Endothelial cell of umbilical vein (primary cell): ENCODE data around the gene PGAP1. TPM values are rescaled to one million over a fixed set of nuclear protein-coding genes. Genes with fewer than 3 reads are reported as not detected.

Source experiments
- BruUV-seq: library from RNA; stranded (reverse); fragments of 400-500 nt; replicated peaks from 2 replicates; lab custom pipeline; 2021; lab: Mats Ljungman, UMichigan
- CTCF ChIA-PET: fragments of 300-600, 350-600 bp; sonication (Branson Sonifier 250); formaldehyde crosslinking; loops from one replicate; lab custom pipeline; 2021; ENCODE audit warnings: antibody characterized with exemption, inconsistent platforms; lab: Charles Lee
- POLR2A ChIA-PET: fragments of 300-600, 350-600 bp; sonication (Branson Sonifier 250); formaldehyde crosslinking; loops from one replicate; lab custom pipeline; 2021; ENCODE audit warnings: antibody characterized with exemption, inconsistent platforms; lab: Charles Lee
- DNase-seq: peaks from one replicate; pipeline ENCODE4 v3.0.0-alpha.2; 2011; ENCODE audit warnings: low read depth, low spot score
- FAIRE-seq: peaks from 2 replicates; lab custom pipeline; 2011; peaks lifted over from hg19 to GRCh38; lab: Jason Lieb, UNC
- H2AFZ ChIP-seq: 2 replicates; pipeline ENCODE4 v1.6.0; 2012; ENCODE audit warnings: low read depth, low read length, control low read depth, inconsistent platforms
- H3K27ac ChIP-seq: 2 replicates; pipeline ENCODE4 v1.5.1; 2011; ENCODE audit warnings: low read depth, mild to moderate bottlenecking, control low read depth, low read length, moderate library complexity; ENCODE audit not compliant: insufficient read depth
- H3K27me3 ChIP-seq, 2 experiments: 2 replicates each; pipeline versions ENCODE4 v1.6.0 to v1.6.1; 2011; ENCODE audit warnings: low read length in 2 of 2, mixed read lengths in 1 of 2; ENCODE audit not compliant: control insufficient read depth in 2 of 2, insufficient read depth in 2 of 2
- H3K36me3 ChIP-seq, 2 experiments: 2 replicates in 1 of 2; 3 replicates in 1 of 2; pipeline ENCODE4 v1.5.1; 2011; ENCODE audit warnings: low read length in 2 of 2, mild to moderate bottlenecking in 1 of 2, moderate library complexity in 1 of 2; ENCODE audit not compliant: control insufficient read depth in 2 of 2, insufficient read depth in 2 of 2; ENCODE audit errors: extremely low read depth in 1 of 2
- H3K4me1 ChIP-seq: 3 replicates; pipeline ENCODE4 v1.5.1; 2011; ENCODE audit warnings: mild to moderate bottlenecking, low read length; ENCODE audit not compliant: control insufficient read depth, insufficient read depth; ENCODE audit errors: extremely low read depth
- H3K4me2 ChIP-seq: 2 replicates; pipeline ENCODE4 v1.6.1; 2011; ENCODE audit warnings: low read length, control low read depth, mixed read lengths; ENCODE audit not compliant: insufficient read depth
- H3K4me3 ChIP-seq, 3 experiments: fragments of 200-600 bp in 1 of 3; sonication (generic), shearing (Covaris generic) in 1 of 3; replicated peaks in 1 of 3; 2 replicates each; pipeline ENCODE4 v1.5.1; 2011 to 2016; ENCODE audit warnings: control low read depth in 3 of 3, low read length in 3 of 3, mild to moderate bottlenecking in 2 of 3, inconsistent platforms in 1 of 3, low read depth in 1 of 3, moderate library complexity in 1 of 3; ENCODE audit not compliant: insufficient read depth in 1 of 3
- H3K79me2 ChIP-seq: 2 replicates; pipeline ENCODE4 v1.6.0; 2012; ENCODE audit warnings: low read length, inconsistent platforms; ENCODE audit not compliant: control insufficient read depth, insufficient read depth
- H3K9ac ChIP-seq: replicated peaks from 2 replicates; pipeline ENCODE3; 2011; ENCODE audit warnings: low read length, control low read depth; ENCODE audit not compliant: insufficient read depth; ENCODE audit errors: extremely low read depth
- H3K9me1 ChIP-seq: replicated peaks from 3 replicates; pipeline ENCODE4 v1.6.0; 2011; ENCODE audit warnings: mild to moderate bottlenecking, low read length; ENCODE audit not compliant: control insufficient read depth, insufficient read depth; ENCODE audit errors: extremely low read depth
- H3K9me3 ChIP-seq: replicated peaks from 2 replicates; pipeline ENCODE4 v1.5.1; 2012; ENCODE audit warnings: low read length, inconsistent platforms; ENCODE audit not compliant: control insufficient read depth, insufficient read depth
- H4K20me1 ChIP-seq: replicated peaks from 2 replicates; pipeline ENCODE3; 2011; ENCODE audit warnings: mild to moderate bottlenecking, low read length; ENCODE audit not compliant: control insufficient read depth, insufficient read depth; ENCODE audit errors: extremely low read depth
- EZH2 ChIP-seq: IDR thresholded peaks from 2 replicates; pipeline ENCODE4 v1.6.1; 2012; ENCODE audit warnings: borderline replicate concordance, low read depth, mild to moderate bottlenecking, moderate library complexity, low read length, inconsistent platforms; ENCODE audit not compliant: severe bottlenecking
- GATA2 ChIP-seq: IDR thresholded peaks from 2 replicates; pipeline ENCODE4 v1.7.0; 2011; ENCODE audit warnings: low read depth, mild to moderate bottlenecking, moderate library complexity, mixed read lengths, low read length; ENCODE audit not compliant: insufficient read length, insufficient read depth
- POLR2A ChIP-seq: IDR thresholded peaks from 2 replicates; pipeline ENCODE4 v1.6.1; 2012; ENCODE audit warnings: low read depth, mild to moderate bottlenecking, control low read depth, low read length
- dilution Hi-C: fragments of 300-500 bp; cut with MboI; formaldehyde crosslinking; loops from one replicate; pipeline ENCODE4 v1.15.0; 2019; ENCODE audit warnings: low sequenced_read_pairs; ENCODE audit not compliant: extremely low pct_ligation_motif_present
- intact Hi-C: fragments of 100-400 bp; cut with micrococcal nuclease; formaldehyde crosslinking; loops from one replicate; pipeline ENCODE4 v1.10.0; 2022
- polyA plus RNA-seq, 4 experiments: library from polyadenylated mRNA; depleted of rRNA in 3 of 4; stranded (reverse) in 3 of 4; unstranded in 1 of 4; fragments of >200 nt; gene quantifications; 2 replicates each; pipeline versions ENCODE4 v1.2.1 to v1.2.3, GENCODE V29; 2011 to 2012; ENCODE audit warnings: missing spikeins in 1 of 4
- total RNA-seq: library from RNA; stranded (reverse); gene quantifications from 2 replicates; pipeline ENCODE4 v1.2.3, GENCODE V29; 2021
- TF ChIP-seq, protein P1 (sequence below), 2 donors: IDR thresholded peaks; 1 replicate in 1 of 2; 2 replicates in 1 of 2; pipeline ENCODE4 v1.5.1; 2011; ENCODE audit warnings: low read length in 2 of 2, mild to moderate bottlenecking in 2 of 2, moderate library complexity in 2 of 2, control low read depth in 1 of 2, inconsistent platforms in 1 of 2, low read depth in 1 of 2; ENCODE audit not compliant: insufficient read depth in 1 of 2; ENCODE audit errors: extremely low read depth in 1 of 2

PGAP1 gene
- total and polyA plus RNA-seq, 2 donors (not counting 3 experiments of a cell fraction or from before 2014, with no cell fraction given), result 3.9 to 9.8 TPM

- ChIA-PET CTCF (no interaction called here), POLR2A (no interaction called here)
- Histone ChIP-seq H3K9ac (no peak overlapping the region), H3K4me2 (no peak overlapping the region), H3K4me1 (peaks cover 8% of the 10 kb centered on the region), H3K9me1 (no peaks in the 10 kb centered on the region), H3K27me3 (no peaks in the 10 kb centered on the region), H3K4me3 (no peak overlapping the region), H3K27ac (no peak overlapping the region), H2AFZ (no peak overlapping the region), H4K20me1 (no peaks in the 10 kb centered on the region), H3K36me3 (no peaks in the 10 kb centered on the region), H3K9me3 (no peaks in the 10 kb centered on the region), H3K79me2 (peaks cover 10% of the 10 kb centered on the region)
- BruUV-seq, result no TSS peak
- TF ChIP-seq, protein P1, sequence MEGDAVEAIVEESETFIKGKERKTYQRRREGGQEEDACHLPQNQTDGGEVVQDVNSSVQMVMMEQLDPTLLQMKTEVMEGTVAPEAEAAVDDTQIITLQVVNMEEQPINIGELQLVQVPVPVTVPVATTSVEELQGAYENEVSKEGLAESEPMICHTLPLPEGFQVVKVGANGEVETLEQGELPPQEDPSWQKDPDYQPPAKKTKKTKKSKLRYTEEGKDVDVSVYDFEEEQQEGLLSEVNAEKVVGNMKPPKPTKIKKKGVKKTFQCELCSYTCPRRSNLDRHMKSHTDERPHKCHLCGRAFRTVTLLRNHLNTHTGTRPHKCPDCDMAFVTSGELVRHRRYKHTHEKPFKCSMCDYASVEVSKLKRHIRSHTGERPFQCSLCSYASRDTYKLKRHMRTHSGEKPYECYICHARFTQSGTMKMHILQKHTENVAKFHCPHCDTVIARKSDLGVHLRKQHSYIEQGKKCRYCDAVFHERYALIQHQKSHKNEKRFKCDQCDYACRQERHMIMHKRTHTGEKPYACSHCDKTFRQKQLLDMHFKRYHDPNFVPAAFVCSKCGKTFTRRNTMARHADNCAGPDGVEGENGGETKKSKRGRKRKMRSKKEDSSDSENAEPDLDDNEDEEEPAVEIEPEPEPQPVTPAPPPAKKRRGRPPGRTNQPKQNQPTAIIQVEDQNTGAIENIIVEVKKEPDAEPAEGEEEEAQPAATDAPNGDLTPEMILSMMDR (IDR thresholded peaks at IDR 0.05; ENCODE audit: extremely low read depth in 1 of 2, insufficient read depth in 1 of 2, low read depth in 1 of 2, low read length in 2 of 2), result no peak
- no peak for TF ChIP-seq GATA2
- dilution Hi-C loops (no loop called here), intact Hi-C loops (no loop called here)
- DNase-seq (no peak), FAIRE-seq (no peak)
Measured at GRCh38 chr2:196802401-196802800, 124.1 kb downstream of the PGAP1 start.

DNA sequence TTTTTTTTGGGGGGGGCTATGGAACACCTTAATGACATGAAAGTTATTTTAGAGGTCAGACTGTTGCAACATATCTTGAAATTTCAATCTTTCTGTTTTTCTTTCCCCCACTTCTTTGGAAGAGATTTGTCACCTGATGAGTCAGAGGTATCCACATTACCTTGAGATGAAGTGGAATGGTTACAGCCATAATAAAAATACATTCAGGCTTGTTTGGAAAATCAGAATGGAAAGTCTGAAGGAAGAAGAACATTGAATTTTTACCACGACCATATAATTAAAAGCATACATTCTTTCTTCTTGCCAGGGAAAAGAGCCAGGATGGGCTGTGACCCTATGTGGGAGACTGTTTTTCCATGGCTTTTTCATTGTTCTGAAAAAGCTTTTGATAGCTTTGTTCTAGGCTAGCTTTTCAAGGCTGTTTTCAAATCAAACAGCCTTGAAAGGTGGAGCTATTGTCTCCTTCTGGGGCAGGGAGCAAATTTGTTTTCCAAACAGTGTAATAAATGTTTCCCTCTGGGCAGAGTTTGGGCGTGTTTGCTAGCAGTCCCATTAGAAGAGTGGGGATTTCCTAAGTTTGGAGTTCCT is 124.7 kb downstream of the PGAP1 start:
- BruUV-seq, result no TSS peak
- FAIRE-seq, result no peak

More for the DNA sequence above, 124.7 kb downstream of the PGAP1 start:
- no peaks in the 10 kb centered on the region for H3K36me3 ChIP-seq
- no peak overlapping the region for H2AFZ ChIP-seq
- H3K79me2 ChIP-seq, result peaks cover 10% of the 10 kb centered on the region
- no peak overlapping the region for H3K27ac ChIP-seq
- no peak overlapping the region for H3K4me3 ChIP-seq
- no peak overlapping the region for H3K4me2 ChIP-seq
- peak; percentile 26 for DNase-seq
- CTCF ChIA-PET, result no interaction called here
- H3K9me3 ChIP-seq, result no peaks in the 10 kb centered on the region
- no peaks in the 10 kb centered on the region for H3K27me3 ChIP-seq
- no peak overlapping the region for H3K9ac ChIP-seq
- no peaks in the 10 kb centered on the region for H4K20me1 ChIP-seq
- no peak for TF ChIP-seq EZH2
- no peak for TF ChIP-seq POLR2A
- no peak for TF ChIP-seq GATA2
- H3K4me1 ChIP-seq, result peaks cover 8% of the 10 kb centered on the region
- dilution Hi-C loops (no loop called here), intact Hi-C loops (no loop called here)
- POLR2A ChIA-PET, result no interaction called here
- H3K9me1 ChIP-seq, result no peaks in the 10 kb centered on the region
